NCI-H526 treated with DMSO at 0.1 percent for 48 hours (cell line): ENCODE measurements around the gene SLC25A13.
A peak's percentile ranks its signal among the peaks of the same experiment; 100 is the strongest.
"Not testable (repeated sequence)": the region's sequence is repeated elsewhere in the genome, so short reads cannot be mapped to it uniquely, and the experiment has no call there.

Experiments used
- DNase-seq: peaks from one replicate; lab custom pipeline; 2025; lab: John Stamatoyannopoulos, UW

Gene SLC25A13

GRCh38 chr7:96154506-96154905, 167.4 kb downstream of the SLC25A13 start:
- DNase-seq: not testable (repeated sequence)

- no peak for DNase-seq
These were observed 169.2 kb downstream of the SLC25A13 start for GRCh38 chr7:96152706-96153105.

GRCh38 chr7:96151889-96152288, 170.0 kb downstream of the SLC25A13 start:
- DNase-seq: no peak

DNA sequence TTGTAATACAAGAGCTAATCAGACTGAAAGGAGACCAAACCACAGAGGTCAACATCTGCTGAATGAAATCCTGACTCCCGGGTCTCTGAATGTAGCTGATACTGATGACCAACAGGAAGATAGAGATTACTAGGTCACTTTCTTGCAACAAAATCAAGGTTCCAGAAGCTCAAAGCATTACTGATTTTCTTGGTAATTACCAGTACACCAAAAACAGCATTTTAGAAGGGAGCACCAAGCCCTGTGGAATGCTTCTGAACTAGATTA, 177.7 kb downstream of the SLC25A13 start:
- no peak for DNase-seq

DNA sequence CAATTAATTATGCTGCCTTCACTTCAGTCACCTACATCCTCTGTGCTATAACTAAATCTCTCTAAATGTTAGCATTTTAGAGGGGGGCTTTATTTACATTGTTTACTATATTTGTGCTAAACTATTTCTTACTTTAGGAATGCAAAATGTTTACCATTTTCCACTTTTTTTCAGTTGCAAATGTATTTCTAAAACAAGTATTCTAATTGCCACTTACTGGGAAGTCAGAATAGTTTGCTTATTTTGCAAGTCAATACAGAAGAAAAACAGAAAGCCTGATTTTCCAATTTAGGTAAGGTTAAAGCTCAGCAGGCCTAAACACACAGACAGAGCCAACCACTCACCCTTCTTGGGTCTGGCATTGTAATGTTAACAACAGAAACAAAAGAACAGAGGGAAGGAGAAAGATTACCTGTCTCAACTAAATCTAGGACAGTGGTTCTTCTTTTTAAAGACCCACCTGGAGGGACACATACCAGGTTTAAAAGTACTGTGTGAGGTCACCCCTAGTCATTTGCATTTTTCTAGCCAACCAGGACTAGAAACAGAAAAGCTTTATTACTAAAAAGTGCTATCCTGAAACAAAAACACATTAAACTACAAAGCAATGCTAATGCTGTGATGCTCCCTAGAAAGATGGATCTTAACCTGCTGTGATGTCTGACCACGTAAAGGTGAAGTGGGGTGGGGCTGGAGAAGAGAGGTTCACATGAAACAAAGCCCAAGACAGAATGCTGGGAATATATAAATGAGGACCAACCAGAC, 178.2 kb downstream of the SLC25A13 start:
- no peak for DNase-seq

- DNase-seq: peak; percentile 84
These were observed 185.2 kb downstream of the SLC25A13 start for GRCh38 chr7:96136600-96137239.

DNA sequence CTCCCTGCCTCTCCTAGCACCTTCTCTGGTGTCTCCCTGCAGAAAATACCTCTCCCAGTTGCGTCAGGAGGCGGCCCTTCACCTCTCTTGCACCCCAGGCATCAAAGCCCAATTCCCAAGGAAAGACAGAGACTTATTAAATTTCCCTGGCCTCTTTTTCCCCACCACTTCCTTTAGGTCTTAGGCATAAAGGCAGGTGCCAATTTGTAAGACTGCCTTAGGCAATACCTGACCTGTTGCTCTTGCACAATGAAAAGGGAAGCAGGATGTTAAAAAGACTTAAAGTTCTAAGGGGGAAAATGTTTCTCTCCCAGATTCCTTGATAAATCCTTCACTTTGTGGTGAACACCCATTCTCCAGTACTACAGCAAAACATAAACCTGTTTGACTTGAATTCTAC, 186.7 kb downstream of the SLC25A13 start:
- no peak for DNase-seq

GRCh38 chr7:96131525-96131924, 190.4 kb downstream of the SLC25A13 start:
- DNase-seq: no peak

GRCh38 chr7:96127746-96128145, 194.2 kb downstream of the SLC25A13 start:
- no peak for DNase-seq

- no peak for DNase-seq
These were observed 195.5 kb downstream of the SLC25A13 start for GRCh38 chr7:96126382-96126781.

- DNase-seq: no peak
These were observed 199.2 kb downstream of the SLC25A13 start for GRCh38 chr7:96122746-96123145.

GRCh38 chr7:96121752-96122151, 200.1 kb downstream of the SLC25A13 start:
- DNase-seq: no peak

DNA sequence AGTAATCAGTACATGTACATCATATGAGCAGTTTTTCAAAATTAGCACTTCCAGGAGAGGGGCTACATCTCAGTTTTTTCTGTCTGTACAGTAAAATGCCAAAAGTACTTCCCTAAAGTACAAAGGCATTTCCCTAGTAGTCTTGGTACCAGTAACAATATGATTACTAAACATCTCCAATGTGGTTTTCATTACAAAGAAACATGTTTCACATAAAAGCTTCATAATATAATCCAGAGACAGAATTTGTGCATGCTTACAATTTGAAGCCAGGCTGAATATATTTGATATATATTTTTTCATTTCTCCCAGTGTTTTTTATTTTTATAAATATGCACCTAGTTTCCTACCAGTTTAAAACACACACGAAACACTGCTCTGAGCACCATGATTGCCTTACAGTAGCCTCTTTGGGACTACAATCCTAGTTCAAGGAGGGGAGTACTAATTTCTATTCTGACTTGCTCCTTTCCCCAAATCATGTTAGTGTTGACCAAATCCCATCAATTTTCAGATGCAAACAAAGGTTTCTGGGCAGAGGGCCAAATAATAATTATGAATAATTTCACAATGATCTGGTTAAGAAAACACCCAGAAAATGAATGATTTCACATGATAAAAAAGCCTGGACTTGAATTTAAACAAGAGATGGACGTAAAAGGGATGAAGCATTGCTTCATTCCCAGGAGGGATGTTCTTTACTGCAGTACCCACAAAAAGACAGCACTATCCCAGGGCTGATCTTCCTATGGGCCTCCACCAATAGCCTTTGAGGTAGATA, 201.3 kb downstream of the SLC25A13 start:
- DNase-seq: no peak

DNA sequence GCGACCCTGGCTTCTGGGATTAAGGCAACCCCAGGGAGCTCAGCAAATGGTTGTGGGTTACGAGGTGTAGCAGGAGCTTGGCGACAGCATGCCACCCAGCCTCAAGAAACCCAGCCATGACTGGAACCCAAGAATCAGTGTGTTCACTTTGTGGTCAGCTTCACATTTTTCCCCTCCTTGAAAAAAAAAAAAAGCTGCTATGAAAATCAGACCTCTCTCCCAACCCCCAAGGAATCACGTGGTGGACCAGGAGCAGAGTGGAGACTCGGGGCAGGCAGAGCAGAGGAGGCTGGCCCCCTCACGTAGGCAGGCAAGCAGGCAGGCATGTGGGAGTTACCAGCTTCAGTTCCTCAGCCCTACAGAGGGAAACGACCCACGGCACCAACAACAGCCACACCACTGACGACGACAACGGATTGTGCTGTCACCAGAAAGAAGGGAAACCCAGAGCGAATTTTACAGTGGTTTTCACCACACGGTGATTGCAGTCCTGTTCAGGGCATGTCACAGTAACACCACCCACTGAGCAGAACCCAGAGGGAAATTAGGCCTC, 203.4 kb downstream of the SLC25A13 start:
- DNase-seq: no peak

- no peak for DNase-seq
These were observed 205.7 kb downstream of the SLC25A13 start for GRCh38 chr7:96116173-96116572.

DNA sequence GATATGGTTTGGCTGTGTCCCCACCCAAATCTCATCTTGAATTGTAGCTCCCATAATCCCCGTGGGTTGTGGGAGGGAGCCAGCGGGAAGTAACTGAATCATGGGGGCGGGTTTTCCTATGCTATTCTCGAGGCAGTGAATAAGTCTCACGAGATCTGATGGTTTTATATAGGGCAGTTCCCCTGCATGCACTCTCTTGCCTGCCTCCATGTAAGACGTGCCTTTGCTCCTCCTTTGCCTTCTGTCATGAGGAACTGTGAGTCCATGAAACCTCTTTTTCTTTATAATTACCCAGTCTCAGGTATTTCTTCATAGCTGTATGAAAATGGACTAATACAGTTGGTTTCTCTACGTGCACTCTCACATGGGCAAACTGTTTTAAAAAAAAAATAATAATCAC, 207.7 kb downstream of the SLC25A13 start:
- DNase-seq: no peak

- DNase-seq: no peak
These were observed 210.5 kb downstream of the SLC25A13 start for GRCh38 chr7:96111405-96111804.

DNA sequence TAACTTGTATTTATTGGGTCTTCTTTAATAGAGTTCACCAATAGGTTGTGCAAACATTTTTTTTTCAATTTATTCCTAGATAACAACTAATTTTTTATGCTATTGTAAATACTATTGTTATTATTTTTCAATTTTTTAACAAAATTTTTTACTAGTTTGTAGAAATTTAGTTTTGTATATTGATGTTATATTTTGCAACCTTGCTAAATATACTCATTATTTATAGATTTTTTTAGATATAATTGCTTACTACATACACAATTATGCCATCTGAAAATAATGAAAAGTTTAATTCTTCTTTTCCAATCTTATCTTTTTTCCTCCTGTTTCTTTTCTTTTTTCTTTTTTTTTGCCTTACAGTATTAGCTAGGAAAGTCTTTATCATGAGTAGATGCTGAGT, 216.9 kb downstream of the SLC25A13 start:
- no peak for DNase-seq

GRCh38 chr7:96102096-96102811, 219.6 kb downstream of the SLC25A13 start:
- DNase-seq: no peak

GRCh38 chr7:96100737-96101136, 221.2 kb downstream of the SLC25A13 start:
- no peak for DNase-seq

- DNase-seq: no peak
These were observed 224.1 kb downstream of the SLC25A13 start for GRCh38 chr7:96097835-96098234.

GRCh38 chr7:96093435-96093834, 228.5 kb downstream of the SLC25A13 start:
- no peak for DNase-seq
